Parathyroid adenoma (tissue), 2 donors: ENCODE data around the gene PSPC1.

ENCODE experiments used
- H2AFZ ChIP-seq: fragments of 300-600 bp; sonication (generic); one replicate; pipeline ENCODE4 v1.7.0; 2017; ENCODE audit warnings: antibody characterized with exemption, mild to moderate bottlenecking
- H3K27ac ChIP-seq: fragments of 300-600 bp; sonication (generic); one replicate; pipeline ENCODE4 v1.7.0; 2017
- H3K27me3 ChIP-seq: fragments of 300-600 bp; sonication (generic); one replicate; pipeline ENCODE4 v1.7.0; 2017; ENCODE audit warnings: low read length; ENCODE audit not compliant: control insufficient read depth, insufficient read depth
- H3K36me3 ChIP-seq: fragments of 300-600 bp; sonication (generic); one replicate; pipeline ENCODE4 v1.7.0; 2017; ENCODE audit warnings: low read length; ENCODE audit not compliant: control insufficient read depth, insufficient read depth
- H3K4me1 ChIP-seq: fragments of 300-600 bp; sonication (generic); one replicate; pipeline ENCODE4 v1.7.0; 2017; ENCODE audit warnings: control low read depth
- H3K4me2 ChIP-seq: fragments of 300-600 bp; sonication (generic); one replicate; pipeline ENCODE4 v1.7.0; 2017; ENCODE audit warnings: low read length
- H3K4me3 ChIP-seq: fragments of 300-600 bp; sonication (generic); one replicate; pipeline ENCODE4 v1.7.0; 2017; ENCODE audit warnings: low read depth, low read length
- H3K79me2 ChIP-seq: fragments of 300-600 bp; sonication (generic); one replicate; pipeline ENCODE4 v1.7.0; 2017; ENCODE audit warnings: control low read depth
- H3K9ac ChIP-seq: fragments of 300-600 bp; sonication (generic); one replicate; pipeline ENCODE4 v1.7.0; 2017; ENCODE audit warnings: mild to moderate bottlenecking
- H3K9me3 ChIP-seq: fragments of 300-600 bp; sonication (generic); one replicate; pipeline ENCODE4 v1.7.0; 2017; ENCODE audit warnings: low read length; ENCODE audit not compliant: control insufficient read depth
- TF ChIP-seq, protein P1 (sequence below): fragments of 300-600 bp; sonication (generic); IDR thresholded peaks from one replicate; pipeline ENCODE4 v1.7.0; 2017; ENCODE audit warnings: antibody characterized with exemption, mild to moderate bottlenecking
- donor health status: primary hyperparathyroidism.

The PSPC1 gene

DNA sequence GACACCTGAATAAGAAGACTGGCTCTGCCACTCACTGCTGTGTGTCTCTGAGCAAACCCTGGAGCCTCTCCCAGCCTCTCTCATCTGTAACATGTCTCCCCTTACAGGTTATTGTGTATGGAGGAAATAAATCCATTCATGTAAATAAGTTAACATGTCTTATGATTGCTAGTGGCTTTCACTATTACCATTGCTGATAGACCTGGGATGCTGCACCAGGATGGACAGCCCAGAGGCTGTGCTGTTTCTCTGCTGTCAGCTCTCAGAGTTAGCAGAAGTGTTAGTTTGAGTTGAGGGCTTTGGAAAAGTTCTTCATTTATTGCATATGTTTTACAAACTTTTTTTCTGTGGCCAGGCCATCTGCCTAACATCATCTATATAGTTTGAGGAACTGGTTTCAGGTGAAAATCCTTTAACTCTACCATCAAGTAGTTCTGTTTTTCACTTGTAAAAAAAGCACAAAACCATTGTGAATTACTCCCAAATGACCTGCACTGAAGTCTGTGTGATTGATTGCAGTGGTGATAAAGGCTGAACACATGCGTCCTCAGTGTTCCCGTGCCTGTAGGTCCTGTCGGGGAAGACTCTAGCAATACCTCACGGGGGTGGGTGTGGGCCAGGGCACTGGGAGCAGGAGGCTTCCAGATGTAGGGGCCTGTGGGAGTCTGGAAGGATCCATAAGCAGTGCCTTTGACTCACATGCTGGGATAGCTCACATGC, 124.7 kb downstream of the PSPC1 start:
- H3K79me2 ChIP-seq = no peaks in the 10 kb centered on the region
- no peaks in the 10 kb centered on the region for H3K36me3 ChIP-seq
- TF ChIP-seq, protein P1, sequence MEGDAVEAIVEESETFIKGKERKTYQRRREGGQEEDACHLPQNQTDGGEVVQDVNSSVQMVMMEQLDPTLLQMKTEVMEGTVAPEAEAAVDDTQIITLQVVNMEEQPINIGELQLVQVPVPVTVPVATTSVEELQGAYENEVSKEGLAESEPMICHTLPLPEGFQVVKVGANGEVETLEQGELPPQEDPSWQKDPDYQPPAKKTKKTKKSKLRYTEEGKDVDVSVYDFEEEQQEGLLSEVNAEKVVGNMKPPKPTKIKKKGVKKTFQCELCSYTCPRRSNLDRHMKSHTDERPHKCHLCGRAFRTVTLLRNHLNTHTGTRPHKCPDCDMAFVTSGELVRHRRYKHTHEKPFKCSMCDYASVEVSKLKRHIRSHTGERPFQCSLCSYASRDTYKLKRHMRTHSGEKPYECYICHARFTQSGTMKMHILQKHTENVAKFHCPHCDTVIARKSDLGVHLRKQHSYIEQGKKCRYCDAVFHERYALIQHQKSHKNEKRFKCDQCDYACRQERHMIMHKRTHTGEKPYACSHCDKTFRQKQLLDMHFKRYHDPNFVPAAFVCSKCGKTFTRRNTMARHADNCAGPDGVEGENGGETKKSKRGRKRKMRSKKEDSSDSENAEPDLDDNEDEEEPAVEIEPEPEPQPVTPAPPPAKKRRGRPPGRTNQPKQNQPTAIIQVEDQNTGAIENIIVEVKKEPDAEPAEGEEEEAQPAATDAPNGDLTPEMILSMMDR = no peak
- no peaks in the 10 kb centered on the region for H3K27me3 ChIP-seq
- no peak overlapping the region for H2AFZ ChIP-seq
- H3K4me3 ChIP-seq = no peak overlapping the region
- no peaks in the 10 kb centered on the region for H3K9me3 ChIP-seq
- no peak overlapping the region for H3K4me2 ChIP-seq
- H3K27ac ChIP-seq = no peak overlapping the region
- H3K9ac ChIP-seq = no peak overlapping the region
- H3K4me1 ChIP-seq = no peaks in the 10 kb centered on the region
